Ishikawa (cell line): ENCODE results near the gene WDR70.

Source experiments
- CEBPB ChIP-seq: IDR thresholded peaks from 2 replicates; pipeline ENCODE4 v1.6.1; 2012
- CREB1 ChIP-seq: IDR thresholded peaks from 2 replicates; pipeline ENCODE4 v1.6.1; 2012; ENCODE audit warnings: low read depth
- EGR1 ChIP-seq: IDR thresholded peaks from 2 replicates; pipeline ENCODE4 v1.6.1; 2012
- EP300 ChIP-seq: IDR thresholded peaks from 2 replicates; pipeline ENCODE4 v1.6.1; 2012; ENCODE audit warnings: borderline replicate concordance
- FOXM1 ChIP-seq: IDR thresholded peaks from 2 replicates; pipeline ENCODE4 v1.6.1; 2012; ENCODE audit warnings: low read depth, borderline replicate concordance
- MAX ChIP-seq: IDR thresholded peaks from 2 replicates; pipeline ENCODE4 v1.6.1; 2012
- NFIC ChIP-seq: IDR thresholded peaks from 2 replicates; pipeline ENCODE4 v1.6.1; 2012
- RAD21 ChIP-seq: IDR thresholded peaks from 2 replicates; pipeline ENCODE4 v1.6.1; 2012; ENCODE audit warnings: low read depth
- TAF1 ChIP-seq: IDR thresholded peaks from 2 replicates; pipeline ENCODE4 v1.6.1; 2012; ENCODE audit warnings: low read depth, mild to moderate bottlenecking
- TCF12 ChIP-seq: IDR thresholded peaks from 2 replicates; pipeline ENCODE4 v1.6.1; 2012; ENCODE audit warnings: low read depth
- TEAD4 ChIP-seq: IDR thresholded peaks from 2 replicates; pipeline ENCODE4 v1.6.1; 2012
- YY1 ChIP-seq: IDR thresholded peaks from 2 replicates; pipeline ENCODE4 v1.6.1; 2012; ENCODE audit warnings: low read depth
- ZBTB7A ChIP-seq: IDR thresholded peaks from 2 replicates; pipeline ENCODE4 v1.6.1; 2012; ENCODE audit warnings: low read depth
- TF ChIP-seq, protein P1 (sequence below): IDR thresholded peaks from 2 replicates; pipeline ENCODE4 v1.6.1; 2012
- TF ChIP-seq, protein P2 (sequence below): IDR thresholded peaks from 2 replicates; pipeline ENCODE4 v1.6.1; 2012; ENCODE audit warnings: low read depth, mild to moderate bottlenecking

WDR70 gene

DNA sequence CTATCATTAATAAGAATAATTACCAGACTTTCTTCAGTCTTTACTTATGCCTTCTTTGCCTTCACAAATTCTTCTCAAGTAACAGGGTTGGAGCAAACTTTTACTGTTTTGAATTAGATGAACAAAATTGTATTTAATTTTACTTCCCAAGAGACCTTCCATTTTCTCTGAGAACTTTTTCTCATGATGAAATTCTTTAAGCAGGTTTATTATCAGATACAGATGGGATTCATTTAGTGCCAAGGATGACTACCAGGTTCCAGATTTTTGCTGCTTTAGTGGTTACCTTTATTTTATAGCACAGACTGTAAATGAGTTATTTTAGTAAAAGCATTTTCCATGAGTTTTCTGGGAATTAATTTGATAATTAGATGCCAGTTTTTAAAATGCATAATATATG lies 335.6 kb downstream of the WDR70 start:
- TF ChIP-seq TEAD4 (no peak), EP300 (no peak), NFIC (no peak), ZBTB7A (no peak), MAX (no peak), TAF1 (no peak), CREB1 (no peak), YY1 (no peak), EGR1 (no peak), CEBPB (no peak), FOXM1 (no peak), TCF12 (no peak), RAD21 (no peak)
- TF ChIP-seq, protein P1, sequence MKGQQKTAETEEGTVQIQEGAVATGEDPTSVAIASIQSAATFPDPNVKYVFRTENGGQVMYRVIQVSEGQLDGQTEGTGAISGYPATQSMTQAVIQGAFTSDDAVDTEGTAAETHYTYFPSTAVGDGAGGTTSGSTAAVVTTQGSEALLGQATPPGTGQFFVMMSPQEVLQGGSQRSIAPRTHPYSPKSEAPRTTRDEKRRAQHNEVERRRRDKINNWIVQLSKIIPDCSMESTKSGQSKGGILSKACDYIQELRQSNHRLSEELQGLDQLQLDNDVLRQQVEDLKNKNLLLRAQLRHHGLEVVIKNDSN, result no peak
- TF ChIP-seq, protein P2, sequence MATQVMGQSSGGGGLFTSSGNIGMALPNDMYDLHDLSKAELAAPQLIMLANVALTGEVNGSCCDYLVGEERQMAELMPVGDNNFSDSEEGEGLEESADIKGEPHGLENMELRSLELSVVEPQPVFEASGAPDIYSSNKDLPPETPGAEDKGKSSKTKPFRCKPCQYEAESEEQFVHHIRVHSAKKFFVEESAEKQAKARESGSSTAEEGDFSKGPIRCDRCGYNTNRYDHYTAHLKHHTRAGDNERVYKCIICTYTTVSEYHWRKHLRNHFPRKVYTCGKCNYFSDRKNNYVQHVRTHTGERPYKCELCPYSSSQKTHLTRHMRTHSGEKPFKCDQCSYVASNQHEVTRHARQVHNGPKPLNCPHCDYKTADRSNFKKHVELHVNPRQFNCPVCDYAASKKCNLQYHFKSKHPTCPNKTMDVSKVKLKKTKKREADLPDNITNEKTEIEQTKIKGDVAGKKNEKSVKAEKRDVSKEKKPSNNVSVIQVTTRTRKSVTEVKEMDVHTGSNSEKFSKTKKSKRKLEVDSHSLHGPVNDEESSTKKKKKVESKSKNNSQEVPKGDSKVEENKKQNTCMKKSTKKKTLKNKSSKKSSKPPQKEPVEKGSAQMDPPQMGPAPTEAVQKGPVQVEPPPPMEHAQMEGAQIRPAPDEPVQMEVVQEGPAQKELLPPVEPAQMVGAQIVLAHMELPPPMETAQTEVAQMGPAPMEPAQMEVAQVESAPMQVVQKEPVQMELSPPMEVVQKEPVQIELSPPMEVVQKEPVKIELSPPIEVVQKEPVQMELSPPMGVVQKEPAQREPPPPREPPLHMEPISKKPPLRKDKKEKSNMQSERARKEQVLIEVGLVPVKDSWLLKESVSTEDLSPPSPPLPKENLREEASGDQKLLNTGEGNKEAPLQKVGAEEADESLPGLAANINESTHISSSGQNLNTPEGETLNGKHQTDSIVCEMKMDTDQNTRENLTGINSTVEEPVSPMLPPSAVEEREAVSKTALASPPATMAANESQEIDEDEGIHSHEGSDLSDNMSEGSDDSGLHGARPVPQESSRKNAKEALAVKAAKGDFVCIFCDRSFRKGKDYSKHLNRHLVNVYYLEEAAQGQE, result no peak

DNA sequence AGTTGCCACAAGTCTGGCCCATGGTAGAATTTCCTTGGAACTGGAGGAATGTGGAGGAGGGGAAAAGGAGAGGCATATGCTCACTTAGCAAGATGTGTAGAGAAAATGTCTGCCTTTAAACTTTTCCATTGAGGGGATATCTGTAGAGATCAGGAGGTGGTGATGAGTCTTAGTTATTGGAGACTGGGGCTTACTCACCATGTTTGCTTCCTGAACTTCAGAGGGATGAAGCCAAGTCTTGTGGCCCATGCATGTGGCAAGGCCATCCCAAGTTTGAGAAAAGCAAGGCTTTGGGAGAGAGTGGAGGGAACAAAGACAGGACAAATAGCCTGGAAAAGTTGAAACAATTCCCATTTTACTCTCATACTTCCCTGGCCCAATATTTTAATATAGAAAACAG lies 336.2 kb downstream of the WDR70 start:
- TF ChIP-seq EP300 (no peak), FOXM1 (no peak), YY1 (no peak), RAD21 (no peak), NFIC (no peak), TAF1 (no peak)

DNA sequence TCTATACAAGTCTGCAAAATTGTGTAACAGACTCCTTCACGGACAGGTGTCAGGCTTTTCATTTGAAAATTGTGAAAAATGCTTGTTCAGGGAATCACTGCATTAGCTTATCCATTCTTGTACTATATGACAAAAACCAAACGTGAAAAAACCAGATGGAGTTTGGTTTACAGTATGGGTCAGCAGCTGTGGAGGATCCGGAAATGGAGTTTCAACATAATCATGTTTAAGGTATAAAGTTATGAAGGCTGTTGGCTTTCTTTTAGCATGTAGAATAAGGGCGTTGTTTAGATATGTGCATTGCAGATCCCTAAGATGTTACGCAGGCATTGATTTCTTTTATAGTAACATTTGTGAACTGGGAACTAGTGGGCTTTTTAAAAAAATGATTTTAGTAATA lies 336.9 kb downstream of the WDR70 start:
- TF ChIP-seq NFIC (no peak), CEBPB (no peak), TEAD4 (no peak), EP300 (no peak), EGR1 (no peak)
- TF ChIP-seq, protein P2, result no peak
- TF ChIP-seq, protein P1, result no peak

DNA sequence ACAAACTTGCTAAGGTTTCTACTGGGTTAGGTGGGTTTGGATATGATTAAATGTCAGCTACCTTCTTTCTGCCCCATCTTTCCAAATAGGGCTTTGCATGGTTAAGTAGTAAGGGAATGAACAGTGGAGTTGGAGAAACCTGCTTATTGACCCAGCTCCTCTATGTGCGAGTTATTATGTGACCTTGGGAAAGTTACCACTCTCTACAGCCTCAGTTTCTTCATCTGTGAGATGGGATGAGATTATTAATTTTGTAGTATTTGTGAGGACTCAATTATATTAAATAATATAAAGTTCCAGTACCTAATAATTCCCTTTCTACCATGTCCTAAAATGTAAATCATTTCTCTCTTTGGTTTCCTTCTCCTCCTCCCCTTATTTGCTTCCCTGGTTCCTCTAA lies 337.3 kb downstream of the WDR70 start:
- no peak for TF ChIP-seq TCF12
- no peak for TF ChIP-seq MAX
- TF ChIP-seq ZBTB7A, result no peak
- no peak for TF ChIP-seq TAF1
- TF ChIP-seq CREB1, result no peak
- TF ChIP-seq EGR1, result no peak

GRCh38 chr5:37717276-37717612 lies 338.1 kb downstream of the WDR70 start:
- TF ChIP-seq EP300 (no peak), CEBPB (no peak), TEAD4 (no peak), YY1 (no peak), RAD21 (no peak), FOXM1 (no peak), NFIC (no peak), CREB1 (no peak), ZBTB7A (no peak), TCF12 (no peak), TAF1 (no peak), MAX (no peak), EGR1 (no peak)
- TF ChIP-seq, protein P2, result no peak
- TF ChIP-seq, protein P1, result no peak
